Loucy (cell line): Measurements from ENCODE around the gene ZNF283.
"Not testable (repeated sequence)": the region's sequence is repeated elsewhere in the genome, so short reads cannot be mapped to it uniquely, and the experiment has no call there.

Experiments
- H2AFZ ChIP-seq: fragments of 200-600 bp; sonication (generic); 2 replicates; pipeline ENCODE4 v1.6.0; 2016; ENCODE audit warnings: antibody characterized with exemption, mild to moderate bottlenecking, low read length, moderate library complexity
- H3F3A ChIP-seq: fragments of 200-600 bp; 2 replicates; pipeline ENCODE4 v1.6.0; 2016; ENCODE audit warnings: antibody characterized with exemption, low read depth, mild to moderate bottlenecking
- H3K27me3 ChIP-seq: fragments of 200-600 bp; sonication (generic); 2 replicates; pipeline ENCODE4 v1.6.1; 2014; ENCODE audit warnings: low read length, mild to moderate bottlenecking; ENCODE audit not compliant: insufficient read depth, poor library complexity, severe bottlenecking
- H3K36me3 ChIP-seq: fragments of 200-600 bp; sonication (generic); 2 replicates; pipeline ENCODE4 v1.6.1; 2016; ENCODE audit warnings: low read length; ENCODE audit not compliant: insufficient read depth
- H3K4me1 ChIP-seq: fragments of 200-600 bp; sonication (generic); 2 replicates; pipeline ENCODE4 v1.5.1; 2014; ENCODE audit warnings: low read length, mild to moderate bottlenecking; ENCODE audit not compliant: insufficient read depth, poor library complexity, severe bottlenecking
- H3K4me2 ChIP-seq: fragments of 200-600 bp; sonication (generic); 2 replicates; pipeline ENCODE4 v1.6.0; 2014; ENCODE audit warnings: antibody characterized with exemption, low read length, low read depth, mild to moderate bottlenecking; ENCODE audit not compliant: poor library complexity, severe bottlenecking
- H3K4me3 ChIP-seq: fragments of 200-600 bp; sonication (generic); 2 replicates; pipeline ENCODE4 v1.5.1; 2014; ENCODE audit warnings: low read length, mild to moderate bottlenecking, mixed read lengths; ENCODE audit not compliant: poor library complexity, severe bottlenecking
- H3K79me2 ChIP-seq: fragments of 200-600 bp; sonication (generic); 2 replicates; pipeline ENCODE4 v1.6.1; 2014; ENCODE audit warnings: low read length; ENCODE audit not compliant: insufficient read depth
- H3K9ac ChIP-seq: fragments of 200-600 bp; sonication (generic); 2 replicates; pipeline ENCODE4 v1.6.0; 2014; ENCODE audit warnings: mild to moderate bottlenecking, low read depth, low read length, moderate library complexity; ENCODE audit not compliant: poor library complexity, severe bottlenecking
- H3K9me2 ChIP-seq: fragments of 200-600 bp; sonication (generic); replicated peaks from 2 replicates; pipeline ENCODE4 v1.6.1; 2016; ENCODE audit warnings: low read depth, low read length, mixed read lengths
- H3K9me3 ChIP-seq: fragments of 200-600 bp; sonication (generic); 2 replicates; pipeline ENCODE4 v1.6.1; 2014; ENCODE audit warnings: mild to moderate bottlenecking, antibody characterized with exemption, low read length, low read depth; ENCODE audit not compliant: insufficient read depth
- H4K20me1 ChIP-seq: fragments of 200-600 bp; sonication (generic); 2 replicates; pipeline ENCODE4 v1.6.0; 2014; ENCODE audit warnings: antibody characterized with exemption, low read length, mild to moderate bottlenecking; ENCODE audit not compliant: insufficient read depth, poor library complexity, severe bottlenecking
- EZH2phosphoT487 ChIP-seq: fragments of 200-600 bp; IDR thresholded peaks from 2 replicates; pipeline ENCODE4 v1.6.1; 2018; ENCODE audit warnings: antibody characterized with exemption, mild to moderate bottlenecking, moderate library complexity, borderline replicate concordance
- TF ChIP-seq, protein P1 (sequence below): fragments of 200-600 bp; sonication (generic); conservative IDR thresholded peaks from 2 replicates; pipeline ENCODE4 v1.5.1; 2014; ENCODE audit warnings: mild to moderate bottlenecking, antibody characterized with exemption, low read length

ZNF283 gene

DNA sequence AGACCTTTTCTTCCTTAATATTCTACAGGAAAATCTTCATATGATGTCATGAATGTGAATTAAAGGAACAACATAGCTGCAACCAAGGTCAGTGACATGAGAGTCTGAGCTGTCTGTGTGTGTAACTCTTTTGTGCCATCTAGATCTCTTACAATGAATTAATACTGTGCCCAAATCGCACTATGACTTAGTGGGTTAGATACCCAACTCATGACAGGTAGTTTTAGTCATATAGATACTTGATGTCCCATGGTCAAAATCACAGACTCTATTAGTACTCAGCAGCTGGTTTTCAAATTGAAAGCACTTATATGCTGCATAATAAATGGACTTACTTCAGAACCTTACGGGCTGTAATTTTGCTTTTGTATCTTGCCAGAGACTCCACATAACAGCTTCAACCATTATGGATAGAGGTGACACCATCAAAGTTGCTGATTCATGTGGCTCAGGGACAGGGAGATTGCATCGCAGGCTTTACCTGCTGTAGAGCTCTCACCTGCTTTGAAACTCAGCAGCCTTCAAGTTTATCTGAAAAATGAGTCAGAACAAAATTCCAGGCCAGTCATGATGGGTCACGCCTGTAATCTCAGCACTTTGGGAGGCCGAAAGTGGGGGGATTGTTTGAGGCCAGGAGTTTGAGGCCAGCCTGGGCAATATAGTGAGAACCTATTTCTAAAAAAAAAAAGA lies 12.3 kb upstream of the ZNF283 start:
- Histone ChIP-seq H3K4me1 (no peaks in the 10 kb centered on the region), H4K20me1 (no peaks in the 10 kb centered on the region), H3K79me2 (no peaks in the 10 kb centered on the region), H3K4me3 (no peak overlapping the region), H2AFZ (no peak overlapping the region), H3K9ac (no peak overlapping the region), H3F3A (no peaks in the 10 kb centered on the region), H3K4me2 (no peak overlapping the region), H3K9me3 (no peaks in the 10 kb centered on the region), H3K9me2 (no peaks in the 10 kb centered on the region), H3K36me3 (no peaks in the 10 kb centered on the region), H3K27me3 (no peaks in the 10 kb centered on the region)
- TF ChIP-seq EZH2phosphoT487: no peak
- TF ChIP-seq, protein P1, sequence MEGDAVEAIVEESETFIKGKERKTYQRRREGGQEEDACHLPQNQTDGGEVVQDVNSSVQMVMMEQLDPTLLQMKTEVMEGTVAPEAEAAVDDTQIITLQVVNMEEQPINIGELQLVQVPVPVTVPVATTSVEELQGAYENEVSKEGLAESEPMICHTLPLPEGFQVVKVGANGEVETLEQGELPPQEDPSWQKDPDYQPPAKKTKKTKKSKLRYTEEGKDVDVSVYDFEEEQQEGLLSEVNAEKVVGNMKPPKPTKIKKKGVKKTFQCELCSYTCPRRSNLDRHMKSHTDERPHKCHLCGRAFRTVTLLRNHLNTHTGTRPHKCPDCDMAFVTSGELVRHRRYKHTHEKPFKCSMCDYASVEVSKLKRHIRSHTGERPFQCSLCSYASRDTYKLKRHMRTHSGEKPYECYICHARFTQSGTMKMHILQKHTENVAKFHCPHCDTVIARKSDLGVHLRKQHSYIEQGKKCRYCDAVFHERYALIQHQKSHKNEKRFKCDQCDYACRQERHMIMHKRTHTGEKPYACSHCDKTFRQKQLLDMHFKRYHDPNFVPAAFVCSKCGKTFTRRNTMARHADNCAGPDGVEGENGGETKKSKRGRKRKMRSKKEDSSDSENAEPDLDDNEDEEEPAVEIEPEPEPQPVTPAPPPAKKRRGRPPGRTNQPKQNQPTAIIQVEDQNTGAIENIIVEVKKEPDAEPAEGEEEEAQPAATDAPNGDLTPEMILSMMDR: no peak

DNA sequence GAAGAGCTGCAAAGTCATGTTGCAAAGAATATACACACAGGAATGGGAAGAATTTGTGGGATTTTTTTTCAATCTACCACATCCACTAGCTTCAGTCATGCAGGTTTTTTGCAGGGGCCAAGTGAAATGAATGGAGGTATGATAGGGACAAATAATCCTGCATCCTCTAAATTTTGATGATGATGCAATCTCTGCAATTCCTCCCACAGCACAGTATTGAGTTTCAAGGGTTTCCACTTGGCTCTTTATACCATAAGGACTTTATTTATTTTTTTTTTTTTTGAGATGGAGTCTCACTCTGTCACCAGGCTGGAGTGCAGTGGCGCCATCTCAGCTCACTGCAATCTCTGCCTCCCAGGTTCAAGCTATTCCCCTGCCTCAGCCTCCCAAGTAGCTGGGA lies 9.7 kb upstream of the ZNF283 start:
- H3K9me2 ChIP-seq: not testable (repeated sequence)

DNA sequence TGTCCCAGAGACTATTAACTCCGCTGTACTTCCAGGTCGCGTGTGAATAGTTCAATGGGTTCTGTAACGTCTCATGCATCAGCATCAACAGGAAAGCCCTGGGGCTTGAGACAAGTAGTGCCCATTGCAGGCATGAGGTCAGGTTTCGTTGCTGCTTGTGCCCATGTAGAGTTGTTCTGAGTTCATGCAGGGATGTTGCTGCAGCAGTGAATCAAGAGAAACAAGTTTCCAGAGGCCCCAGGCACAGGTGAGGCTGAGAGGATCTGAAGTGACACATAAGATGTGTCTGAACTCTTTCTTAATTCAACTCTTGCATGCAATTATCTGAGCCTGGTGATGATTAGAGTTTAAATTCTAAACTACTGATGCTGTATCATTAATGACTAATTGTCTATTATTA lies 8.6 kb upstream of the ZNF283 start:
- no peaks in the 10 kb centered on the region for H3K36me3 ChIP-seq
- no peak overlapping the region for H2AFZ ChIP-seq
- H3K9ac ChIP-seq: no peak overlapping the region
- no peaks in the 10 kb centered on the region for H3K9me3 ChIP-seq
- TF ChIP-seq, protein P1: no peak
- no peak for TF ChIP-seq EZH2phosphoT487
- no peaks in the 10 kb centered on the region for H3F3A ChIP-seq
- no peaks in the 10 kb centered on the region for H4K20me1 ChIP-seq
- peaks cover 5% of the 10 kb centered on the region for H3K27me3 ChIP-seq
- H3K9me2 ChIP-seq: no peaks in the 10 kb centered on the region
- no peak overlapping the region for H3K4me2 ChIP-seq
- no peaks in the 10 kb centered on the region for H3K4me1 ChIP-seq
- H3K4me3 ChIP-seq: no peak overlapping the region
- no peaks in the 10 kb centered on the region for H3K79me2 ChIP-seq

More for the DNA sequence above, 9.7 kb upstream of the ZNF283 start:
- not testable (repeated sequence) for H3K36me3 ChIP-seq, H3K9me3 ChIP-seq, H3K4me2 ChIP-seq, H4K20me1 ChIP-seq, H3K9ac ChIP-seq, H2AFZ ChIP-seq, H3K4me3 ChIP-seq, H3K79me2 ChIP-seq, H3K4me1 ChIP-seq, H3F3A ChIP-seq, H3K27me3 ChIP-seq
